HepG2 (cell line): ENCODE data around the gene TSSK3. TPM values are rescaled to one million over a fixed set of nuclear protein-coding genes. Genes with fewer than 3 reads are reported as not detected.
A peak's percentile ranks its signal among the peaks of the same experiment; 100 is the strongest.

Source experiments
- CBX5 ChIP-seq: sonication (generic); formaldehyde crosslinking; IDR thresholded peaks from 2 replicates; pipeline ENCODE4 v1.4.0; 2020; ENCODE audit warnings: missing genetic modification reagents, borderline replicate concordance
- EP300 ChIP-seq, 3 experiments: sonication (generic) in 1 of 3; formaldehyde crosslinking in 1 of 3; IDR thresholded peaks; 2 replicates each; pipeline versions ENCODE4 v1.5.1 to v1.6.1; 2011 to 2020; ENCODE audit warnings: low read depth in 2 of 3, low read length in 2 of 3, borderline replicate concordance in 1 of 3, improper control_type of control experiment in 1 of 3, mild to moderate bottlenecking in 1 of 3, missing genetic modification reagents in 1 of 3, moderate library complexity in 1 of 3
- ETV6 ChIP-seq: sonication (generic); formaldehyde crosslinking; conservative IDR thresholded peaks from 2 replicates; pipeline ENCODE4 v1.4.0; 2020; ENCODE audit warnings: missing genetic modification reagents
- HNRNPH1 ChIP-seq: fragments of 200-400 bp; formaldehyde crosslinking; optimal IDR thresholded peaks from 2 replicates; pipeline ENCODE3; 2017; ENCODE audit warnings: mild to moderate bottlenecking, low read depth, low read length
- HNRNPUL1 ChIP-seq: fragments of 200-400 bp; formaldehyde crosslinking; IDR thresholded peaks from 2 replicates; pipeline ENCODE4 v1.6.1; 2017; ENCODE audit warnings: low read depth, mild to moderate bottlenecking, low read length, moderate library complexity
- JDP2 ChIP-seq: sonication (generic); formaldehyde crosslinking; IDR thresholded peaks from 2 replicates; pipeline ENCODE4 v1.8.1; 2022; ENCODE audit warnings: missing genetic modification reagents, borderline replicate concordance
- KDM4B ChIP-seq: sonication (generic); formaldehyde crosslinking; IDR thresholded peaks from 2 replicates; pipeline ENCODE4 v1.4.0; 2020; ENCODE audit warnings: missing genetic modification reagents
- NFE2L2 ChIP-seq: fragments of 150-350 bp; IDR thresholded peaks from 2 replicates; pipeline ENCODE4 v1.6.1; 2014; ENCODE audit warnings: low read length
- PHB2 ChIP-seq: fragments of 450-650 bp; IDR thresholded peaks from 2 replicates; pipeline ENCODE4 v1.6.1; 2018; ENCODE audit not compliant: partially characterized antibody
- PHF8 ChIP-seq: sonication (generic); formaldehyde crosslinking; IDR thresholded peaks from 2 replicates; pipeline ENCODE4 v1.5.0; 2020; ENCODE audit warnings: missing genetic modification reagents
- POLR2A ChIP-seq, 2 experiments: IDR thresholded peaks; 2 replicates each; pipeline ENCODE4 v1.6.1; 2011; ENCODE audit warnings: low read depth in 2 of 2, low read length in 2 of 2, mild to moderate bottlenecking in 1 of 2, moderate library complexity in 1 of 2; ENCODE audit not compliant: insufficient read depth in 1 of 2
- RBM39 ChIP-seq: fragments of 200-400 bp; formaldehyde crosslinking; IDR thresholded peaks from one replicate; pipeline ENCODE4 v1.6.1; 2018; ENCODE audit warnings: antibody characterized with exemption, mild to moderate bottlenecking, low read depth, low read length; ENCODE audit not compliant: poor library complexity, severe bottlenecking
- SETDB1 ChIP-seq: sonication (generic); formaldehyde crosslinking; IDR thresholded peaks from 2 replicates; pipeline ENCODE4 v1.5.1; 2020; ENCODE audit warnings: missing genetic modification reagents, mild to moderate bottlenecking, borderline replicate concordance
- SP1 ChIP-seq, 2 experiments: fragments of 450-650 bp in 1 of 2; sonication (generic) in 1 of 2; formaldehyde crosslinking in 1 of 2; IDR thresholded peaks; 2 replicates each; pipeline versions ENCODE4 v1.4.0 to v1.6.1; 2016 to 2020; ENCODE audit warnings: missing genetic modification reagents in 1 of 2
- STAT5B ChIP-seq: sonication (generic); formaldehyde crosslinking; IDR thresholded peaks from 2 replicates; pipeline ENCODE4 v1.4.0; 2020; ENCODE audit warnings: missing genetic modification reagents
- TAF1 ChIP-seq: sonication (generic); formaldehyde crosslinking; IDR thresholded peaks from 2 replicates; pipeline ENCODE4 v1.4.0; 2020; ENCODE audit warnings: missing genetic modification reagents
- ZNF280B ChIP-seq: sonication (generic); formaldehyde crosslinking; IDR thresholded peaks from 2 replicates; pipeline ENCODE4 v1.5.0; 2020; ENCODE audit warnings: missing genetic modification reagents, mild to moderate bottlenecking, borderline replicate concordance
- ZNF484 ChIP-seq: sonication (generic); formaldehyde crosslinking; IDR thresholded peaks from 2 replicates; pipeline ENCODE4 v1.5.1; 2020; ENCODE audit warnings: mild to moderate bottlenecking, low read depth, missing genetic modification reagents, borderline replicate concordance
- ZNF510 ChIP-seq: sonication (generic); formaldehyde crosslinking; IDR thresholded peaks from 2 replicates; pipeline ENCODE4 v1.4.0; 2020; ENCODE audit warnings: low read depth, mild to moderate bottlenecking, missing genetic modification reagents
- ZNF576 ChIP-seq: sonication (generic); formaldehyde crosslinking; IDR thresholded peaks from 2 replicates; pipeline ENCODE4 v1.4.0; 2020; ENCODE audit warnings: mild to moderate bottlenecking, missing genetic modification reagents
- ZNF891 ChIP-seq: sonication (generic); formaldehyde crosslinking; IDR thresholded peaks from 2 replicates; pipeline ENCODE4 v1.5.0; 2020; ENCODE audit warnings: mild to moderate bottlenecking, missing genetic modification reagents
- polyA plus RNA-seq, 8 experiments: library from polyadenylated mRNA; depleted of rRNA in 3 of 8; stranded (reverse) in 7 of 8; unstranded in 1 of 8; fragments of >200 nt; fragmentation: Illumina TruSeq in 4 of 8; extraction: Trizol in 4 of 8; gene quantifications; 2 replicates each; pipeline versions ENCODE4 v1.2.1 to v1.2.3, GENCODE V29; 2011 to 2016; ENCODE audit warnings: low read depth in 4 of 8, missing spikeins in 1 of 8, mixed read lengths in 1 of 8; ENCODE audit not compliant: insufficient read depth in 1 of 8
- total RNA-seq, 5 experiments: library from RNA; depleted of rRNA; stranded (reverse); fragments of >200 nt; fragmentation: Illumina TruSeq; extraction: Trizol; gene quantifications; 2 replicates each; pipeline ENCODE4 v1.2.3, GENCODE V29; 2016; ENCODE audit warnings: low read depth in 1 of 5
- TF ChIP-seq, protein P1 (sequence below): sonication (generic); formaldehyde crosslinking; conservative IDR thresholded peaks from 2 replicates; pipeline ENCODE4 v1.4.0; 2020; ENCODE audit warnings: missing genetic modification reagents
- TF ChIP-seq, protein P2 (sequence below): sonication (generic); formaldehyde crosslinking; IDR thresholded peaks from 2 replicates; pipeline ENCODE4 v1.4.0; 2020; ENCODE audit warnings: low read depth, missing genetic modification reagents

The TSSK3 gene
- total and polyA plus RNA-seq, 2 of the 13 experiments (the other 11 are each of a cell fraction or from before 2014, with no cell fraction given) = 1.0 to 1.1 TPM

GRCh38 chr1:32394141-32394889 lies 32.0 kb downstream of the TSSK3 start, which contains the start of gene BSDC1 (continued):
- TF ChIP-seq, protein P1, sequence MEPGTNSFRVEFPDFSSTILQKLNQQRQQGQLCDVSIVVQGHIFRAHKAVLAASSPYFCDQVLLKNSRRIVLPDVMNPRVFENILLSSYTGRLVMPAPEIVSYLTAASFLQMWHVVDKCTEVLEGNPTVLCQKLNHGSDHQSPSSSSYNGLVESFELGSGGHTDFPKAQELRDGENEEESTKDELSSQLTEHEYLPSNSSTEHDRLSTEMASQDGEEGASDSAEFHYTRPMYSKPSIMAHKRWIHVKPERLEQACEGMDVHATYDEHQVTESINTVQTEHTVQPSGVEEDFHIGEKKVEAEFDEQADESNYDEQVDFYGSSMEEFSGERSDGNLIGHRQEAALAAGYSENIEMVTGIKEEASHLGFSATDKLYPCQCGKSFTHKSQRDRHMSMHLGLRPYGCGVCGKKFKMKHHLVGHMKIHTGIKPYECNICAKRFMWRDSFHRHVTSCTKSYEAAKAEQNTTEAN (CRISPR knock-in tag) = 0 out of 2 replicates have a peak, but pooled peaks have one; percentile 8
- TF ChIP-seq SP1 (IDR thresholded peaks at IDR 0.05) (peak; percentile 72; the same call in 1 of the 2 replicates), SP1 (CRISPR knock-in tag; IDR thresholded peaks at IDR 0.05) (peak; percentile 81), TAF1 (CRISPR knock-in tag) (peak; percentile 88), SETDB1 (no peak), ZNF280B (CRISPR knock-in tag) (peak; percentile 63; the same call in 1 of the 2 replicates), ZNF576 (CRISPR knock-in tag) (no peak), STAT5B (no peak), POLR2A (IDR thresholded peaks at IDR 0.05; ENCODE audit: insufficient read depth in 1 of 2, low read depth in 2 of 2, low read length in 2 of 2) (peak; percentile 77 to 96), CBX5 (CRISPR knock-in tag) (peak; percentile 97), ZNF891 (CRISPR knock-in tag) (0 out of 2 replicates have a peak, but pooled peaks have one; percentile 16), EP300 (IDR thresholded peaks at IDR 0.05; ENCODE audit: low read depth in 2 of 2, low read length in 2 of 2) (no peak), EP300 (CRISPR knock-in tag; IDR thresholded peaks at IDR 0.05; ENCODE audit: borderline replicate concordance) (no peak), PHB2 (no peak), RBM39 (peak; percentile 40), ZNF484 (CRISPR knock-in tag) (no peak), ZNF510 (CRISPR knock-in tag) (peak; percentile 95; the same call in 1 of the 2 replicates), HNRNPH1 (peak; percentile 22), KDM4B (CRISPR knock-in tag) (no peak), PHF8 (CRISPR knock-in tag) (peak; percentile 93), ETV6 (CRISPR knock-in tag) (0 out of 2 replicates have a peak, but pooled peaks have one; percentile 31), JDP2 (CRISPR knock-in tag) (no peak), HNRNPUL1 (no peak), NFE2L2 (no peak)
- TF ChIP-seq, protein P2, sequence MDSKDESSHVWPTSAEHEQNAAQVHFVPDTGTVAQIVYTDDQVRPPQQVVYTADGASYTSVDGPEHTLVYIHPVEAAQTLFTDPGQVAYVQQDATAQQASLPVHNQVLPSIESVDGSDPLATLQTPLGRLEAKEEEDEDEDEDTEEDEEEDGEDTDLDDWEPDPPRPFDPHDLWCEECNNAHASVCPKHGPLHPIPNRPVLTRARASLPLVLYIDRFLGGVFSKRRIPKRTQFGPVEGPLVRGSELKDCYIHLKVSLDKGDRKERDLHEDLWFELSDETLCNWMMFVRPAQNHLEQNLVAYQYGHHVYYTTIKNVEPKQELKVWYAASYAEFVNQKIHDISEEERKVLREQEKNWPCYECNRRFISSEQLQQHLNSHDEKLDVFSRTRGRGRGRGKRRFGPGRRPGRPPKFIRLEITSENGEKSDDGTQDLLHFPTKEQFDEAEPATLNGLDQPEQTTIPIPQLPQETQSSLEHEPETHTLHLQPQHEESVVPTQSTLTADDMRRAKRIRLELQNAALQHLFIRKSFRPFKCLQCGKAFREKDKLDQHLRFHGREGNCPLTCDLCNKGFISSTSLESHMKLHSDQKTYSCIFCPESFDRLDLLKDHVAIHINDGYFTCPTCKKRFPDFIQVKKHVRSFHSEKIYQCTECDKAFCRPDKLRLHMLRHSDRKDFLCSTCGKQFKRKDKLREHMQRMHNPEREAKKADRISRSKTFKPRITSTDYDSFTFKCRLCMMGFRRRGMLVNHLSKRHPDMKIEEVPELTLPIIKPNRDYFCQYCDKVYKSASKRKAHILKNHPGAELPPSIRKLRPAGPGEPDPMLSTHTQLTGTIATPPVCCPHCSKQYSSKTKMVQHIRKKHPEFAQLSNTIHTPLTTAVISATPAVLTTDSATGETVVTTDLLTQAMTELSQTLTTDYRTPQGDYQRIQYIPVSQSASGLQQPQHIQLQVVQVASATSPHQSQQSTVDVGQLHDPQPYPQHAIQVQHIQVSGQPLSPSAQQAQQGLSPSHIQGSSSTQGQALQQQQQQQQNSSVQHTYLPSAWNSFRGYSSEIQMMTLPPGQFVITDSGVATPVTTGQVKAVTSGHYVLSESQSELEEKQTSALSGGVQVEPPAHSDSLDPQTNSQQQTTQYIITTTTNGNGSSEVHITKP = peak; percentile 32; the same call in 1 of the 2 replicates
